GM13977 (cell line): Measurements from ENCODE around the gene TAS2R10.

ENCODE experiments used
- DNase-seq: peaks from one replicate; pipeline ENCODE4 v3.0.0; 2012; ENCODE audit warnings: low spot score
- in situ Hi-C: fragments of 300-500 bp; cut with MboI; formaldehyde crosslinking; loops from one replicate; pipeline ENCODE4 v1.12.0; 2022; ENCODE audit warnings: low sequenced_read_pairs, low pct_unique_long_range_greater_than_20kb, mixed read lengths, inconsistent platforms; ENCODE audit not compliant: unreplicated experiment
- TF ChIP-seq, protein P1 (sequence below): IDR thresholded peaks from 2 replicates; pipeline ENCODE4 v1.5.1; 2012; ENCODE audit warnings: mild to moderate bottlenecking, control low read depth; ENCODE audit not compliant: insufficient read depth; ENCODE audit errors: extremely low read depth, missing control alignments

The TAS2R10 gene

DNA sequence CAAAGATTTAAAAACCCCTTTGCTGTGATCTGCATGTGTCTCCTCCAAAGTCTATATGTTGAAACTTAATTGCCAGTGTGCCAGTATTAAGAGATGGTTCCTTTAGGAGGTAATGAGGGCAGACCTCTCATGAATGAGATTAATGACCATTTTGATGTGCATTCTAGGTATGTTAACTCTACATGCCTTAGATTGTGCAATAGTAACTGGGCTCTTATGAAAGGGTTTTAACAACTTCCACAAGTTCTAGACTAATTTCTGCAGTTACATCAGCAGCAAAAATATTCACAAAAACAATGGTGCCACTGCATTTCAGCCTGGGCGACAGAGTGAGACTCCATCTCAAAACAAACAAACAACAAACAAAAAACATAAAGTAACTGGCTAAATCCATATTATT lies 3.8 kb upstream of the TAS2R10 start:
- DNase-seq = no peak
- in situ Hi-C loops = no loop called here

DNA sequence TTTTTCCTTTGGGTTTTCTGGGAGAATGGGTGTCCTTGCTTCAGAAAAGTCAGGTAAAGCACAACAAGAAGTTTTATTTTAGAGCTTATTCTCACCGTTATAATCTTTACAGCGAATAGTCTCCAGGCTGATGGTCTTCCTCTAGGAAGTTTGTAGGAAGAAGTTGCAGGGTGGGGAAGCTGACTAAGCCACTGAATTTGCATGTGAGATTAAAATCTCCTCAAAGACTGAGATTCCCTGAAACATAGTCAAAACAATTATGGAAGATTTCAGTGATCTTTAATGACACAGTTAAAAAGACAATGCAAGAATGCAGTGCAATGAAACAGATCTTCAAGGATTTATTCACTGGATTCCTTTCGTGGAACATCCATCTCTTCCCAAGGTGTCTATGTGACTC lies 1.2 kb downstream of the TAS2R10 start:
- TF ChIP-seq, protein P1, sequence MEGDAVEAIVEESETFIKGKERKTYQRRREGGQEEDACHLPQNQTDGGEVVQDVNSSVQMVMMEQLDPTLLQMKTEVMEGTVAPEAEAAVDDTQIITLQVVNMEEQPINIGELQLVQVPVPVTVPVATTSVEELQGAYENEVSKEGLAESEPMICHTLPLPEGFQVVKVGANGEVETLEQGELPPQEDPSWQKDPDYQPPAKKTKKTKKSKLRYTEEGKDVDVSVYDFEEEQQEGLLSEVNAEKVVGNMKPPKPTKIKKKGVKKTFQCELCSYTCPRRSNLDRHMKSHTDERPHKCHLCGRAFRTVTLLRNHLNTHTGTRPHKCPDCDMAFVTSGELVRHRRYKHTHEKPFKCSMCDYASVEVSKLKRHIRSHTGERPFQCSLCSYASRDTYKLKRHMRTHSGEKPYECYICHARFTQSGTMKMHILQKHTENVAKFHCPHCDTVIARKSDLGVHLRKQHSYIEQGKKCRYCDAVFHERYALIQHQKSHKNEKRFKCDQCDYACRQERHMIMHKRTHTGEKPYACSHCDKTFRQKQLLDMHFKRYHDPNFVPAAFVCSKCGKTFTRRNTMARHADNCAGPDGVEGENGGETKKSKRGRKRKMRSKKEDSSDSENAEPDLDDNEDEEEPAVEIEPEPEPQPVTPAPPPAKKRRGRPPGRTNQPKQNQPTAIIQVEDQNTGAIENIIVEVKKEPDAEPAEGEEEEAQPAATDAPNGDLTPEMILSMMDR = no peak
- DNase-seq = no peak
- in situ Hi-C loops = no loop called here

More for the DNA sequence above, 3.8 kb upstream of the TAS2R10 start:
- TF ChIP-seq, protein P1 = no peak

DNA sequence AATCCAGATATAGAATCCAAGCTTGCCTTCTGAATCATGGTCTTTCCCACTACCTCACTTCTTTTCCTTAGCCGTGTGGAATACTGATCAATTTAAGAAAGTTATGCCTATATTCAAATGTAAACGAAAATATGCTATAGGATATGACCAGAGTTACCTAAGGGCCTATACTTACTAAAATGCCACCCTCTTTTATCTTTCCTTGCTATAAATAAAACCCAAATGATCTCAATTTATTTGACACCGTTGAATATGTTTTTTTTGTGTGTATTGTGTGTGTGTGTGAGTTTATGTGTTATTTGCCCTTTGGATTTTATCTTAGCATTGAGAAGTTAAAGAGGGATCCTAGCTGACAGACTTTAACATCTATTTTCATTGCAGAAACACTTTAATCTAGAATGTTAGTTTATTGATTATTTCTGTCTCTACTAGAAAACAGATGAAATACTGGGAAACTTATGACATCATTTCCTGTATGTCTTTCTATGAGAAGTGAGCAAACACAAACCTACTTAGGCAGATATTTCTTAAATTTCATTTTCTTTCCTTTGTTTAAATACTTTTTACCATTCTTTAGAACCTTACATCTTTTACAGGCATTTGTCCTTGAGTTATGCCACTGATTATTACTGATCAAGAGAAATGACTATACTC lies 14.1 kb downstream of the TAS2R10 start:
- TF ChIP-seq, protein P1 = no peak
- in situ Hi-C loops = no loop called here
- DNase-seq = no peak

DNA sequence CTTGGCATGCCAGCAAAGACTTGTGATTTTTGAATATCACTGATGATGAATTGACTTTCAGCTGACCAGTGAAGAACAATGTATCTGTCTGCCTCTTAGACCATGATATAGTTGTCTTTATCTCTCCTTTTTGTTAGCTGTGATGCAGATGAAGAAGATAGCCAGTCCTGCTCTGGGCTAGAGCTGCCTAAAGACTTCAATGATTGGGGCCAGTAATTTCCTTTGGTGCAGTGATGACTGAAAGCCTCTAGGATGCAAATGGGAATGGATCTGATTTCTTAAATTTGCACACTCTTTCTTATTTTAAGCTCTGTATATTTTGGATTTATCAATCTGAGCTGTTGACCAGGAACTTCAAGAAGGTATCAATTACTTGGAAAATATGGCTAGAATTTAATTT lies 16.1 kb downstream of the TAS2R10 start, which contains the start of gene TAS2R9:
TAS2R9 (minus strand) TSS at position 101 of the 400 bp plus-strand sequence; CDS start at position 8, 93 bp downstream.
- DNase-seq = no peak
- in situ Hi-C loops = no loop called here
- TF ChIP-seq, protein P1 = no peak

DNA sequence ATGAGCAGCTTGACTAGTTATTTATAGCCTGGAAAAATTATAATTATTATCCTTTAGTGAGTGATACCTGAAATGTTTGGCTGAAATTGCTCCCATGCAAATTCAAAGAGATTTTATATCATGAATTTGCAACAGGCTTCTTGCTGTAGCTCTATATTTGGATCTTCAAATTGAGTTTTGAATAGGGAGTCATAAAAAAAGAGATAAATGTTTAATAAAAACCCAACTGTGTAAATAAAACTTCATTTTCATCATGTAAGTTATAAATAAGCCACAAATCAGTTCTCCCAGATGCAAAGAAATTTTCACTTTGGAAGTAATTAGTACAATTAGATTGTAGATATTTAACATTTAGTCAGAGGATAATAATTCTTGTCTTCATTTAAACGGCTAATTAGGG lies 19.0 kb downstream of the TAS2R10 start, which contains the start of gene TAS2R8:
TAS2R8 (minus strand) TSS at position 101 of the 400 bp plus-strand sequence. CDS start 306 bp downstream, outside the sequence.
- no peak for DNase-seq
- in situ Hi-C loops = no loop called here
- TF ChIP-seq, protein P1 = no peak

DNA sequence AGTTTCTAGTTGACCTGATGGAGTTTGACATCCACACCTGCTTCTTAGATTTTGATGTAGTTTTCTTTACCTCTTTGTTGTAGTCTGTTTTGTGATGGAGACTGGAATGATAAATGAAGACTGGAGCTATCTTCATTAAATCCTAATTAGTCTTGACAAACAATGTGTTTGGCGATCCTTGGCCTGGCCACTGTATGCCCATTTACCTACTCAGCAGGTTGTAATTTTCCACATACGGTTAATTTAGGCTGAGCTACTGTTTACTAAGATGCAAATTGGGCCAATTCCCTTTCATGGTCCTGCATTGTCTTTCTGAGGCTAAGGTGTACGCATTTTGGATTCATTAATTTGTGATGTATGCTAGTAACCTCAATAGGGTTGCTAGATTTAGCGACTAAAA lies 23.6 kb downstream of the TAS2R10 start, which contains the start of gene TAS2R7:
TAS2R7 (minus strand) TSS at position 41 of the 400 bp plus-strand sequence. CDS start 57 bp downstream, outside the sequence.
- in situ Hi-C loops = no loop called here
- TF ChIP-seq, protein P1 = no peak

More for the DNA sequence above, 23.6 kb downstream of the TAS2R10 start, which contains the start of gene TAS2R7:
- DNase-seq = no peak
